Hematopoietic multipotent progenitor cell treated with erythropoietin and hydrocortisone succinate and interleukin-3 and kit ligand, for 15 days (in vitro differentiated cells): ENCODE measurements around the gene STX18.
"Not testable (repeated sequence)": the region's sequence is repeated elsewhere in the genome, so short reads cannot be mapped to it uniquely, and the experiment has no call there.

Source experiments
- DNase-seq: peaks from one replicate; pipeline ENCODE4 v3.0.0-alpha.2; 2015; ENCODE audit warnings: low spot score

Gene STX18

GRCh38 chr4:4437798-4438470 lies 103.9 kb downstream of the STX18 start:
- no peak for DNase-seq

GRCh38 chr4:4436244-4436823 lies 105.5 kb downstream of the STX18 start:
- no peak for DNase-seq

GRCh38 chr4:4433941-4434340 lies 107.9 kb downstream of the STX18 start:
- no peak for DNase-seq

GRCh38 chr4:4432341-4433125 lies 109.3 kb downstream of the STX18 start:
- no peak for DNase-seq

- DNase-seq = peak; percentile 42
Observed at GRCh38 chr4:4430492-4431195, 111.2 kb downstream of the STX18 start.

GRCh38 chr4:4428966-4429875 lies 112.6 kb downstream of the STX18 start:
- no peak for DNase-seq

GRCh38 chr4:4427886-4428285 lies 114.0 kb downstream of the STX18 start:
- no peak for DNase-seq

GRCh38 chr4:4427121-4427870 lies 114.6 kb downstream of the STX18 start:
- DNase-seq = no peak

GRCh38 chr4:4426511-4427120 lies 115.2 kb downstream of the STX18 start:
- DNase-seq = no peak

- DNase-seq = no peak
Observed at GRCh38 chr4:4425696-4426095, 116.2 kb downstream of the STX18 start.

- DNase-seq = no peak
Observed at GRCh38 chr4:4425119-4425690, 116.6 kb downstream of the STX18 start.

GRCh38 chr4:4424499-4425115 lies 117.2 kb downstream of the STX18 start:
- no peak for DNase-seq

- DNase-seq = no peak
Observed at GRCh38 chr4:4423706-4424498, 117.9 kb downstream of the STX18 start.

- no peak for DNase-seq
Observed at GRCh38 chr4:4422856-4423499, 118.9 kb downstream of the STX18 start.

- DNase-seq = not testable (repeated sequence)
Observed at GRCh38 chr4:4422117-4422516, 119.7 kb downstream of the STX18 start.

- DNase-seq = no peak
Observed at GRCh38 chr4:4421356-4421755, 120.5 kb downstream of the STX18 start.

GRCh38 chr4:4420421-4420820 lies 121.4 kb downstream of the STX18 start:
- DNase-seq = no peak

GRCh38 chr4:4419896-4420295 lies 122.0 kb downstream of the STX18 start:
- DNase-seq = no peak
